Panc1 (cell line): Measurements from ENCODE around the gene RNF215. TPM values are rescaled to one million over a fixed set of nuclear protein-coding genes. Genes with fewer than 3 reads are reported as not detected.

ENCODE experiments used
- ATAC-seq: fragments of 200-7000 bp; cut with Tn5 transposase; 2 replicates; pipeline ENCODE4 v1.9.1; 2020; ENCODE audit warnings: mild to moderate bottlenecking, moderate library complexity
- BruUV-seq: library from RNA; stranded (reverse); fragments of 400-500 nt; replicated peaks from 2 replicates; lab custom pipeline; 2021; lab: Mats Ljungman, UMichigan
- CTCF ChIA-PET: fragments of 300-600 bp; sonication (Branson Sonifier 250); formaldehyde crosslinking; loops from one replicate; lab custom pipeline; 2022; ENCODE audit warnings: antibody characterized with exemption; lab: Charles Lee
- POLR2A ChIA-PET: fragments of 300-600 bp; sonication (Branson Sonifier 250); formaldehyde crosslinking; loops from one replicate; lab custom pipeline; 2022; ENCODE audit warnings: antibody characterized with exemption; lab: Charles Lee
- DNase-seq: peaks from one replicate; pipeline ENCODE4 v3.0.0-alpha.2; 2010; ENCODE audit warnings: low read depth, low spot score
- H3K27ac ChIP-seq: 2 replicates; pipeline ENCODE4 v1.5.1; 2011; ENCODE audit warnings: mild to moderate bottlenecking, low read length, inconsistent platforms
- H3K27me3 ChIP-seq: fragments of 200-500 bp; sonication (Bioruptor generic); 2 replicates; pipeline ENCODE4 v1.6.0; 2014; ENCODE audit warnings: low read length, inconsistent platforms; ENCODE audit not compliant: control insufficient read depth, insufficient read depth
- H3K36me3 ChIP-seq: fragments of 200-500 bp; sonication (Bioruptor generic); 2 replicates; pipeline ENCODE4 v1.5.1; 2014; ENCODE audit warnings: inconsistent platforms, mild to moderate bottlenecking, low read length, moderate library complexity; ENCODE audit not compliant: control insufficient read depth, insufficient read depth
- H3K4me1 ChIP-seq: 2 replicates; pipeline ENCODE4 v1.5.1; 2011; ENCODE audit warnings: inconsistent platforms, mild to moderate bottlenecking, low read length, moderate library complexity; ENCODE audit not compliant: control insufficient read depth, insufficient read depth
- H3K4me3 ChIP-seq, 2 experiments: 2 replicates each; pipeline ENCODE4 v1.5.1; 2011 to 2012; ENCODE audit warnings: low read depth in 2 of 2, low read length in 2 of 2, mild to moderate bottlenecking in 2 of 2, inconsistent platforms in 1 of 2, moderate library complexity in 1 of 2
- H3K9me3 ChIP-seq: fragments of 200-500 bp; sonication (Bioruptor generic); 2 replicates; pipeline ENCODE4 v1.5.1; 2014; ENCODE audit warnings: low read depth, mild to moderate bottlenecking, inconsistent platforms, low read length, moderate library complexity; ENCODE audit not compliant: control insufficient read depth, insufficient read depth
- POLR2AphosphoS5 ChIP-seq: IDR thresholded peaks from 2 replicates; pipeline ENCODE4 v1.6.1; 2012; ENCODE audit warnings: mild to moderate bottlenecking, low read depth, low read length, moderate library complexity
- REST ChIP-seq, 2 experiments: IDR thresholded peaks; 2 replicates each; pipeline ENCODE4 v1.6.1; 2011 to 2012; ENCODE audit warnings: low read depth in 2 of 2, control low read depth in 1 of 2, low read length in 1 of 2, mild to moderate bottlenecking in 1 of 2, moderate library complexity in 1 of 2; ENCODE audit not compliant: insufficient read depth in 1 of 2
- SIN3A ChIP-seq: IDR thresholded peaks from 2 replicates; pipeline ENCODE4 v1.6.1; 2012; ENCODE audit warnings: low read depth, mild to moderate bottlenecking, low read length, moderate library complexity, borderline replicate concordance; ENCODE audit not compliant: insufficient read depth
- TCF7L2 ChIP-seq: IDR thresholded peaks from 2 replicates; pipeline ENCODE4 v1.6.1; 2011; ENCODE audit warnings: mild to moderate bottlenecking, low read depth, low read length, inconsistent platforms
- in situ Hi-C: cut with HindIII; loops from 2 replicates; pipeline ENCODE4 v1.10.0; 2016; ENCODE audit warnings: low sequenced_read_pairs, low pct_unique_long_range_greater_than_20kb
- intact Hi-C: fragments of 100-400 bp; cut with micrococcal nuclease; formaldehyde crosslinking; loops from one replicate; pipeline ENCODE4 v1.10.0; 2022; ENCODE audit not compliant: unreplicated experiment
- total RNA-seq: library from RNA; stranded (reverse); gene quantifications from one replicate; pipeline ENCODE4 v1.2.1, GENCODE V29; 2021; ENCODE audit not compliant: unreplicated experiment
- TF ChIP-seq, protein P1 (sequence below): fragments of 450-650 bp; IDR thresholded peaks from 2 replicates; pipeline ENCODE4 v1.5.1; 2017; ENCODE audit warnings: mild to moderate bottlenecking

Gene RNF215
- total RNA-seq, 1 experiment from 2014 or later = 35.8 TPM

DNA sequence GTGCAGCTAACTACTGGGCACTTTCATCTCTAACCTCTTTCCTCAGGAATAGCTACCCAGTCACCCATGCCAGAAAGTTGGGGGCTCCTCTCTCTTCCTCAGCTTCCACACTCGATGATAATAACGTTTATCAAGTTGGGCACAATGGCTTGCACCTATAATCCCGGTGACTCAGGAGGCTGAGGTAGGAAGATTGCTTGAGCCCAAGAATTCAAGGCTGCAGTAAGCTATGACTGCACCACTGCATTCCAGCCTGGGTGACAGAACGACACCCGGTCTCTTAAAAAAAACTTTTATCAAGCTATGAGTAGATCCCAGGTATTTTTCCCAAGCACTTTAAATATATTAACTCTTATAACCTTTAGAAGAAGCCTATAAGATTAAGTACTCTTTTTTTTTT is 32.6 kb downstream of the RNF215 start:
- no peaks in the 10 kb centered on the region for H3K9me3 ChIP-seq
- ChIA-PET CTCF (interaction anchor here (0.6 kb wide), 1 partner anchor 79 kb away, joined by 3 read pairs; no protein-coding TSS in a partner anchor), POLR2A (interaction anchor here (0.6 kb wide), 2 partner anchors 20 to 37 kb away, joined by 5 to 10 read pairs; no protein-coding TSS in a partner anchor)
- in situ Hi-C loops (no loop called here), intact Hi-C loops (no loop called here)
- TF ChIP-seq TCF7L2 = no peak
- TF ChIP-seq POLR2AphosphoS5 = no peak
- no peak for TF ChIP-seq SIN3A
- no peak for TF ChIP-seq REST (IDR thresholded peaks at IDR 0.05; ENCODE audit: insufficient read depth in 1 of 2, low read depth in 2 of 2, low read length in 1 of 2)
- TF ChIP-seq, protein P1, sequence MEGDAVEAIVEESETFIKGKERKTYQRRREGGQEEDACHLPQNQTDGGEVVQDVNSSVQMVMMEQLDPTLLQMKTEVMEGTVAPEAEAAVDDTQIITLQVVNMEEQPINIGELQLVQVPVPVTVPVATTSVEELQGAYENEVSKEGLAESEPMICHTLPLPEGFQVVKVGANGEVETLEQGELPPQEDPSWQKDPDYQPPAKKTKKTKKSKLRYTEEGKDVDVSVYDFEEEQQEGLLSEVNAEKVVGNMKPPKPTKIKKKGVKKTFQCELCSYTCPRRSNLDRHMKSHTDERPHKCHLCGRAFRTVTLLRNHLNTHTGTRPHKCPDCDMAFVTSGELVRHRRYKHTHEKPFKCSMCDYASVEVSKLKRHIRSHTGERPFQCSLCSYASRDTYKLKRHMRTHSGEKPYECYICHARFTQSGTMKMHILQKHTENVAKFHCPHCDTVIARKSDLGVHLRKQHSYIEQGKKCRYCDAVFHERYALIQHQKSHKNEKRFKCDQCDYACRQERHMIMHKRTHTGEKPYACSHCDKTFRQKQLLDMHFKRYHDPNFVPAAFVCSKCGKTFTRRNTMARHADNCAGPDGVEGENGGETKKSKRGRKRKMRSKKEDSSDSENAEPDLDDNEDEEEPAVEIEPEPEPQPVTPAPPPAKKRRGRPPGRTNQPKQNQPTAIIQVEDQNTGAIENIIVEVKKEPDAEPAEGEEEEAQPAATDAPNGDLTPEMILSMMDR = no peak
- no peak overlapping the region for H3K4me3 ChIP-seq
- TSS peak; percentile 58 for BruUV-seq
- H3K27me3 ChIP-seq = no peaks in the 10 kb centered on the region
- DNase-seq = no peak
- H3K27ac ChIP-seq = no peak overlapping the region
- peaks cover 7% of the 10 kb centered on the region; the same call in 1 of the 2 replicates for H3K4me1 ChIP-seq
- peaks cover 12% of the 10 kb centered on the region for H3K36me3 ChIP-seq
- ATAC-seq = no peak

GRCh38 chr22:30351226-30351625 is 36.0 kb downstream of the RNF215 start:
- BruUV-seq = no TSS peak
- Histone ChIP-seq H3K9me3 (no peaks in the 10 kb centered on the region), H3K27me3 (no peaks in the 10 kb centered on the region), H3K36me3 (peaks cover 14% of the 10 kb centered on the region), H3K4me3 (no peak overlapping the region), H3K27ac (no peak overlapping the region), H3K4me1 (peaks cover 7% of the 10 kb centered on the region; the same call in 1 of the 2 replicates)
- intact Hi-C loops (no loop called here), in situ Hi-C loops (no loop called here)
- ChIA-PET CTCF (no interaction called here), POLR2A (no interaction called here)
- DNase-seq (no peak), ATAC-seq (no peak)
- TF ChIP-seq POLR2AphosphoS5 (no peak), REST (IDR thresholded peaks at IDR 0.05; ENCODE audit: insufficient read depth in 1 of 2, low read depth in 2 of 2, low read length in 1 of 2) (no peak), SIN3A (no peak), TCF7L2 (no peak)
- TF ChIP-seq, protein P1 = no peak
